Memory B cell (primary cell): ENCODE data around the gene AQP6.

Experiments used
- ATAC-seq: fragments of 150-1000 bp; cut with Tn5 transposase; 2 replicates; pipeline ENCODE4 v1.10.0; 2021; ENCODE audit warnings: low read depth, mild to moderate bottlenecking, moderate library complexity
- DNase-seq, 2 donors: peaks; one replicate each; pipeline ENCODE4 v3.0.0; 2022; ENCODE audit warnings: low spot score in 2 of 2
- H3K27ac Mint-ChIP-seq: one replicate; pipeline ENCODE4 v1.8.0; 2022; ENCODE audit warnings: mild to moderate bottlenecking, moderate library complexity, mixed read lengths
- H3K27me3 Mint-ChIP-seq: one replicate; pipeline ENCODE4 v1.8.0; 2022; ENCODE audit warnings: mixed read lengths
- H3K36me3 Mint-ChIP-seq: one replicate; pipeline ENCODE4 v1.8.0; 2022; ENCODE audit warnings: mild to moderate bottlenecking, mixed read lengths
- H3K4me1 Mint-ChIP-seq: one replicate; pipeline ENCODE4 v1.8.0; 2022; ENCODE audit warnings: mixed read lengths
- H3K4me3 Mint-ChIP-seq: one replicate; pipeline ENCODE4 v1.8.0; 2022; ENCODE audit warnings: mild to moderate bottlenecking, moderate library complexity, mixed read lengths
- H3K9me3 Mint-ChIP-seq: one replicate; pipeline ENCODE4 v1.8.0; 2022; ENCODE audit warnings: mixed read lengths

The AQP6 gene

DNA sequence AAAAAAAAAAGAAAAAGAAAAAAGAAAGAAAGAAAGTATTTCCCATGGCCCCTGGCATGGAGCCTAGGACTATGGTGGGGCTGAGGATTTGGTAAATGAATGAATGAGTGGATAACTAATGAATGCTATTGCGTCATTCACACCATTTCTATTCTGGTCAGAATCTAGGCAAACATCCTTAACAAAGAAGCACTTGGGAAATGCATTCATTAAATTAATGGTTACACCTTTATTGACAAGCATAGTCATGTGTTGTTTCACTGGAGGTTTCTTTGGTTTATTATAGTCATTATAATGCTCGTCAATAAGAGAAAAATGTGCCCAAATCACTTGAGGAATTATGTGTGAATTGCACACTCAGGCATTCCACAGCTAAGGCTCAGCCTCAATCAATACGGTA is 35.8 kb upstream of the AQP6 start:
- ATAC-seq, result no peak
- no peak for DNase-seq
- Mint-ChIP-seq H3K9me3 (no peaks in the 10 kb centered on the region), H3K27me3 (peaks cover 4% of the 10 kb centered on the region), H3K27ac (no peak overlapping the region), H3K4me3 (no peak overlapping the region), H3K36me3 (no peaks in the 10 kb centered on the region), H3K4me1 (peaks cover 4% of the 10 kb centered on the region)

- Mint-ChIP-seq H3K4me3 (no peak overlapping the region), H3K9me3 (no peaks in the 10 kb centered on the region), H3K4me1 (peaks cover 8% of the 10 kb centered on the region), H3K27ac (no peak overlapping the region), H3K27me3 (peaks cover 7% of the 10 kb centered on the region), H3K36me3 (no peaks in the 10 kb centered on the region)
- DNase-seq, result no peak
- no peak for ATAC-seq
Measured at GRCh38 chr12:49937639-49938300, 35.0 kb upstream of the AQP6 start.

DNA sequence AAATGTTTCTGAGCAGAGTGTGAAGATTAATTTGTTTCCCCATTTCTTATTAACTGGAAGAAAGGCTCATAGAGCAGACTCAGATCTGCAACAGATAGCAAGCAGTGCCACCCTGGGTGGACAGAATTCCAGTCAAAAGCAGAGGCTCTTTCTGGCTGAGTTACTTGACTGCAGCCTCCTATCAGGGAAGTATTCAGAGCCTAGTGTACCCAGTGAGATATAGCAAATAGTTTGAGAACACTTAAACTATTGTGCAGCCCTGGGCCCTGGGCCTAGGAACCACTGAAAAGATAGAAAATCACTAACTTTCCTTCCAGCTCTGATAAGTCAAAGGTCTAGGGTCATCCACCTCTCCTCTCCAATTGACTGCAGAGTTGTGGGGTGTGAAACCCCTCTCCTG is 33.4 kb upstream of the AQP6 start:
- no peak for ATAC-seq
- H3K4me1 Mint-ChIP-seq, result peaks cover 8% of the 10 kb centered on the region
- no peak overlapping the region for H3K4me3 Mint-ChIP-seq
- H3K27me3 Mint-ChIP-seq, result peaks cover 7% of the 10 kb centered on the region
- H3K9me3 Mint-ChIP-seq, result no peaks in the 10 kb centered on the region
- DNase-seq, result no peak
- H3K36me3 Mint-ChIP-seq, result no peaks in the 10 kb centered on the region
- H3K27ac Mint-ChIP-seq, result no peak overlapping the region

DNA sequence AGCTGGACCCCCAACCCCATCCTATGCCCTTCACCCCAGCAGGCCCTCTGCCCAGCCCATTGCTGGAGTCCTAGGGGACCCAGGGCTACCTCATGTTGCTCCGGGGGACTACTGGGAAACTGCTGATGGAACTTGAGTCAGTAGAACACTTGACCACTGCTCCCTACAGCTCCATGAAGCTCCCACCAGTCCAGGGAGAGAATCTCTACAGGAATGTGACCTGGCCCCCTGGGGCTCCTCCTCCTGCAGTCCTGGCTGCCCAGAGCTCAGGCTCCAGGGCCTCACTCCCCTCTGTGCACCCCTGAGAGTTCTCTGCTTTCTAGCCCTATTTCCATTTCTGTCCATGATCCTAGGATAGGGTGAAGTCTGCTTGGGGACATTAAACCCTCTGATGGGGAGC is 33.0 kb upstream of the AQP6 start:
- no peak for ATAC-seq
- Mint-ChIP-seq H3K9me3 (no peaks in the 10 kb centered on the region), H3K27me3 (peaks cover 5% of the 10 kb centered on the region), H3K4me3 (no peak overlapping the region), H3K36me3 (no peaks in the 10 kb centered on the region), H3K4me1 (peaks cover 8% of the 10 kb centered on the region), H3K27ac (no peak overlapping the region)
- no peak for DNase-seq

DNA sequence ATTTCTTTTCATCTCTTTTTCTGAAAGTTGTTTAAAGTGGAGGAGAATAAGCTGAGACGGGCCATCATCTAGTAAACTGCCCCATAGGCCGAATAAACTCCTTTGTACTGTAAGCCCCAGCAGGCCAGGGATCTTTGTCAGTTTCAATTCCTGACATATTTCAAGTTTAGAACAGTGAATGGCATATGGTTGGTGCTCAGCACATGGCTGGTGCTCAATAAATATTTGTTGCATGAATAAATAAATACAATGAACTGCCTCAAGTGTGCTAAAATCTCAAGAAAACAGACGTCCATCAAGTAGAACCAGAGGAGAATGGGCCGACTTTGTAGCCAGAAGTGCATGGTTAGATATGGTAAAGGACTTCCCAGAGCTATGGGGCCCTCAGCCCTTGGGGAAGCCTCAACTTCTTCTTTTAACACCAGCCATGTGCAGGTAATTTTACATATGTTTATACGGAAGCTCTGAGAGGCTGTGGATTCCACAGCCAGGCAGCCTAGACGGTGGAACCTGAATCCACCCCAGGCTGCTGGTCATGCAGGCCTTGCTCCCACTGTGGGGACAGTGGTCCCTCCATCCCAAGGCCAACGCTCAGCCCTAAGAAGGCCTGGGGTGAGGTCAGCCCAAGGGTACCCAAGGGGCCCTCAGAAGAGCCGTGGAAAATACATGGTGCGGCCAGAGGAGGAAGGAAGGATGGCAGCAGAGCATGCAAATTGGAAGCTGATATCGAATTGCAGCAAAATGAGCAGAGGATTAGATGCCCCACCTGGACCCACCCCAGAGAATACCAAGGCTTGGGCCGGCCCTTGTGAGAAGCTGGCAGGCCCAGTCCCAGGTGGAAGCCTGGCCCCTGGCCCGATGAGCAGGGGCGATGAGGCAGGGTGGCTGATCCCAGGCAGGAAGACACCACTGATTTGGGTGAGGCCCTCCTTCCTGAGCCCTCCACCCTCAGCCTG is 30.9 kb upstream of the AQP6 start:
- DNase-seq, result no peak
- no peak for ATAC-seq
- no peaks in the 10 kb centered on the region for H3K36me3 Mint-ChIP-seq
- peaks cover 5% of the 10 kb centered on the region for H3K27me3 Mint-ChIP-seq
- peaks cover 14% of the 10 kb centered on the region for H3K4me1 Mint-ChIP-seq
- no peaks in the 10 kb centered on the region for H3K9me3 Mint-ChIP-seq
- H3K27ac Mint-ChIP-seq, result no peak overlapping the region
- no peak overlapping the region for H3K4me3 Mint-ChIP-seq

DNA sequence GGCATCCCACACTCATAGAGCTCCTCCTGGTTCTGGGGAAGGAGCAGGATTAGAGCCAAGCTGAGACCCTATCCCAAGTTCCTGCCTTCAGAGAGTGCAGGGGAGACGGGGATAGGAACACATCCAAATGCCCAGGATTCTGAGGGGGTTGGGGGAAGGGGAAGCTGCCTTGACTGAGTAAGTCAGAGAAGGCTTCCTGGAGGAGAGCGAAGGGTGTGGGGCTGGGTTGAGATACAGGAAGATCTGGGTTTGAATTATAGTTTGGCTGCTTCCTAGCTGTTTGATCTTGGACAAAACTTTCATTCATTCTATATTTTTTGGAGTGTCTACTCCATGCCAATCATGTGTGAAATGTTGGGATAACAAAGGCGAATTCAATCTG is 30.2 kb upstream of the AQP6 start:
- no peak overlapping the region for H3K4me3 Mint-ChIP-seq
- peaks cover 5% of the 10 kb centered on the region for H3K27me3 Mint-ChIP-seq
- no peaks in the 10 kb centered on the region for H3K36me3 Mint-ChIP-seq
- no peak overlapping the region for H3K27ac Mint-ChIP-seq
- H3K9me3 Mint-ChIP-seq, result no peaks in the 10 kb centered on the region
- DNase-seq (no peak), ATAC-seq (no peak)
- H3K4me1 Mint-ChIP-seq, result peaks cover 14% of the 10 kb centered on the region

GRCh38 chr12:49942921-49943624 is 29.7 kb upstream of the AQP6 start:
- ATAC-seq (no peak), DNase-seq (no peak)

GRCh38 chr12:49943625-49943960 is 29.2 kb upstream of the AQP6 start:
- Mint-ChIP-seq H3K27me3 (peaks cover 3% of the 10 kb centered on the region), H3K4me1 (peaks cover 14% of the 10 kb centered on the region), H3K27ac (no peak overlapping the region), H3K4me3 (no peak overlapping the region), H3K9me3 (no peaks in the 10 kb centered on the region), H3K36me3 (no peaks in the 10 kb centered on the region)
- ATAC-seq, result no peak
- DNase-seq, result no peak

More at GRCh38 chr12:49942921-49943624, 29.7 kb upstream of the AQP6 start:
- Mint-ChIP-seq H3K36me3 (no peaks in the 10 kb centered on the region), H3K4me3 (no peak overlapping the region), H3K4me1 (peaks cover 14% of the 10 kb centered on the region), H3K9me3 (no peaks in the 10 kb centered on the region), H3K27ac (no peak overlapping the region), H3K27me3 (peaks cover 5% of the 10 kb centered on the region)

DNA sequence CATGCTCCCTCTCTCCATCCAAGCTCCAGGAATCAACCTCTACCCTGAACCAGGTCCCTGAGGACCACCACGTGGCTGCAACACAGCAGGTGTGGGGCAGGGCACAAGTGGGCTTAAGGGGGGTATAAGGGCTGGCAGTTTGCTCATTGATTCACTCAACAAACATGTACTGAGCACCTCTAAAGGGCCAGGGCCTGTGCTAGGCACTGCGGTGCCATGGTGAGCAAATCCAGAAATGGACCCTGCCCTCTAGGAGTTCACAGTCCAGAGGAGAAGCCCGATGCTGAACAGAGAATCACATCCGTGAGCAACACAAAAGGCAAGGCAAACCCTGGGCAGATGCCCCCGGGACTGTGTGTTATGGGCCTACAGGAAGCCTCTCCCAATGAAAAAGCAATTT is 28.7 kb upstream of the AQP6 start:
- Mint-ChIP-seq H3K27me3 (peaks cover 7% of the 10 kb centered on the region), H3K36me3 (no peaks in the 10 kb centered on the region), H3K4me1 (peaks cover 14% of the 10 kb centered on the region), H3K9me3 (no peaks in the 10 kb centered on the region), H3K4me3 (no peak overlapping the region), H3K27ac (no peak overlapping the region)
- ATAC-seq (no peak), DNase-seq (no peak)

DNA sequence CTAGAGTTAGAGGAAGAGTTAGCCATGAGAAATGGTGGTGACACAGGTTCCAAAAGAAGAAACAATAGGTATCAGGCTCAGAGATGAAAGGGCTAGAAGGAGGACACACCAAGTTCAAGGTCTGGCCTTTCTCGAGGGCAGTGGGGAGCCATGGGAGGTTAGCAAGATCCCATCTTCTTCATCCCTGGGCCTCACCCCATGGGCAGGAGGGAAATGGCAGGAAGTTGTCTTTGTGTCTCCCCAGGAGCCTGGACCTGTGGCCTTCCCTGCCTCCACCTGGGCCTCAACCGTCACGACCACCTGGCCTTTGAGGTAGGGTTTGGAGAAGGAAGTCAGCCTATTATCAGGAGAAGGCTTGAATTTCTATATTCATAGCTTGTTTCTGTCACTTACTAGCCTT is 28.0 kb upstream of the AQP6 start:
- ATAC-seq, result no peak
- H3K27me3 Mint-ChIP-seq, result peaks cover 10% of the 10 kb centered on the region
- no peak overlapping the region for H3K27ac Mint-ChIP-seq
- no peaks in the 10 kb centered on the region for H3K9me3 Mint-ChIP-seq
- no peaks in the 10 kb centered on the region for H3K36me3 Mint-ChIP-seq
- DNase-seq, result no peak
- peaks cover 14% of the 10 kb centered on the region for H3K4me1 Mint-ChIP-seq
- H3K4me3 Mint-ChIP-seq, result no peak overlapping the region

DNA sequence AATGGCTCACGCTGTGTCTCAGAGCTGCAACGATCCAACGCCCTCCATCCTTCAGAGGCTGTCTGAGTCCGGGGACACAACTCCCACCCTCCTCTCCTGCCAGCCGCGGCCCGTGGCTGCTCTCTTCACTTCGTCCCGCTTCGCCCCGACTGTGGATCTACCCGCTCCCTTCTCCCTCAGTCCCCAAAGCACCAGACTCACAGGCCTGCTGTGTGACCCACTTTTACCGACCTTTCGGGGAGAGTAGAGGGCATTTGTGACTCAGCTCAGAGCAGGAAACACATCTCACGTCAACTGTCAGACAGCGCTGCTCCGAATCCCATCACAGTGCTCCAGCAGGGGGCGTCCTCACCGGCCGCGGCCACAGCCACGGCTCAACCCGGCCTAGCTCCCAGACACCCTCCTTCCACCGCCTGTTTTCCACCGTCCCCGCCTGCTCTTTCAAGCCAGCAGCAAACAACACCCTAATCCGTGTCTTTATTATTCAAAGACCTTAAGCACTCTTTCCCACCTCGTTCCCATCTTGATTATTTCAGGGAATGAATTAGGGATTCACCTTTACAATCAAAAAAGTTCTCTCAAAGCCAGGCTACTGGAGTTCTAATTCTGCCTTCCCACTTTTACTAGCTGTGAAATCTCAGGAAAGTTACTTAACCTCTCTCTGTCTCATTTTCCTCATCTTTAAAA is 27.2 kb upstream of the AQP6 start:
- Mint-ChIP-seq H3K4me1 (peaks cover 14% of the 10 kb centered on the region), H3K27me3 (peaks cover 10% of the 10 kb centered on the region), H3K27ac (peak overlapping the region; percentile 58), H3K9me3 (no peaks in the 10 kb centered on the region), H3K36me3 (no peaks in the 10 kb centered on the region), H3K4me3 (peak overlapping the region; percentile 89)
- ATAC-seq (peak; percentile 98), DNase-seq (peak; percentile 69 to 79)

- H3K36me3 Mint-ChIP-seq, result no peaks in the 10 kb centered on the region
- ATAC-seq (no peak), DNase-seq (no peak)
- H3K27ac Mint-ChIP-seq, result no peak overlapping the region
- H3K27me3 Mint-ChIP-seq, result peaks cover 10% of the 10 kb centered on the region
- peaks cover 16% of the 10 kb centered on the region for H3K4me1 Mint-ChIP-seq
- H3K4me3 Mint-ChIP-seq, result peak overlapping the region; percentile 89
- H3K9me3 Mint-ChIP-seq, result no peaks in the 10 kb centered on the region
Measured at GRCh38 chr12:49946086-49946485, 26.7 kb upstream of the AQP6 start.

- DNase-seq, result no peak
- no peaks in the 10 kb centered on the region for H3K36me3 Mint-ChIP-seq
- peaks cover 17% of the 10 kb centered on the region for H3K4me1 Mint-ChIP-seq
- H3K4me3 Mint-ChIP-seq, result no peak overlapping the region
- H3K27ac Mint-ChIP-seq, result no peak overlapping the region
- peaks cover 10% of the 10 kb centered on the region for H3K27me3 Mint-ChIP-seq
- no peak for ATAC-seq
- no peaks in the 10 kb centered on the region for H3K9me3 Mint-ChIP-seq
Measured at GRCh38 chr12:49946497-49946896, 26.2 kb upstream of the AQP6 start.
